GM21576 (cell line): Measurements from ENCODE around the gene LY6G5C.

Source experiments
- ATAC-seq: cut with Tn5 transposase; IDR thresholded peaks from one replicate; pipeline ENCODE4 v1.9.1; 2021; ENCODE audit warnings: mild to moderate bottlenecking, moderate library complexity; ENCODE audit not compliant: unreplicated experiment

Gene LY6G5C

GRCh38 chr6:31663126-31663960, 17.5 kb downstream of the LY6G5C start:
- no peak for ATAC-seq

GRCh38 chr6:31662124-31662723, 18.6 kb downstream of the LY6G5C start:
- ATAC-seq: no peak

- ATAC-seq: no peak
Observed at GRCh38 chr6:31661262-31662123, 19.4 kb downstream of the LY6G5C start.

GRCh38 chr6:31660381-31661261, 20.2 kb downstream of the LY6G5C start, which contains the start of gene C6orf47:
Gene C6orf47, minus strand, starts transcription at chr6:31660778. Its CDS starts 831 bp downstream, at chr6:31659947.
- ATAC-seq: peak; percentile 45

- ATAC-seq: no peak
Observed at GRCh38 chr6:31659649-31660380, 21.1 kb downstream of the LY6G5C start.

- no peak for ATAC-seq
Observed at GRCh38 chr6:31658983-31659648, 21.8 kb downstream of the LY6G5C start.

GRCh38 chr6:31658158-31658688, 22.6 kb downstream of the LY6G5C start:
- no peak for ATAC-seq

- ATAC-seq: no peak
Observed at GRCh38 chr6:31657406-31658157, 23.3 kb downstream of the LY6G5C start.

GRCh38 chr6:31655349-31656237, 25.3 kb downstream of the LY6G5C start, which contains the start of gene APOM:
Gene APOM, plus strand, starts transcription at chr6:31655894. Its CDS starts 73 bp downstream, at chr6:31655967.
- ATAC-seq: no peak

- ATAC-seq: no peak
Observed at GRCh38 chr6:31654574-31655348, 26.1 kb downstream of the LY6G5C start.

- peak; percentile 61 for ATAC-seq
Observed at GRCh38 chr6:31652925-31653724, 27.7 kb downstream of the LY6G5C start.

GRCh38 chr6:31651602-31652191, 29.2 kb downstream of the LY6G5C start:
- ATAC-seq: peak; percentile 24

GRCh38 chr6:31645325-31645724, 35.5 kb downstream of the LY6G5C start:
- no peak for ATAC-seq

- no peak for ATAC-seq
Observed at GRCh38 chr6:31643818-31644454, 36.9 kb downstream of the LY6G5C start.
